Kidney (tissue), 14 donors: ENCODE measurements around the gene DERL3. TPM values are rescaled to one million over a fixed set of nuclear protein-coding genes. Genes with fewer than 3 reads are reported as not detected.

Experiments used
- DNase-seq, 5 donors: peaks; one replicate each; pipeline ENCODE4 v3.0.0-alpha.2; 2013 to 2020
- FAIRE-seq: peaks from 2 replicates; lab custom pipeline; 2012; peaks lifted over from hg19 to GRCh38; lab: Jason Lieb, UNC
- H3K27ac ChIP-seq, 2 donors: one replicate each; pipeline ENCODE4 v1.7.0; 2013; ENCODE audit warnings: low read depth in 2 of 2, low read length in 2 of 2, inconsistent platforms in 1 of 2
- H3K27me3 ChIP-seq: one replicate; pipeline ENCODE4 v1.7.1; 2013; ENCODE audit warnings: low read length, inconsistent platforms; ENCODE audit not compliant: control insufficient read depth, insufficient read depth
- H3K36me3 ChIP-seq, 3 donors: one replicate each; pipeline versions ENCODE4 v1.7.0 to v1.7.1; 2013; ENCODE audit warnings: low read length in 3 of 3, control low read depth in 1 of 3, inconsistent platforms in 1 of 3; ENCODE audit not compliant: insufficient read depth in 3 of 3, control insufficient read depth in 2 of 3
- H3K4me1 ChIP-seq, 3 donors: one replicate each; pipeline versions ENCODE4 v1.7.0 to v1.7.1; 2013; ENCODE audit warnings: low read length in 3 of 3, inconsistent platforms in 1 of 3, low read depth in 1 of 3; ENCODE audit not compliant: control insufficient read depth in 2 of 3, insufficient read depth in 2 of 3
- H3K4me3 ChIP-seq, 3 donors: one replicate each; pipeline versions ENCODE4 v1.7.0 to v1.8.1; 2013; ENCODE audit warnings: low read length in 3 of 3, control low read depth in 1 of 3, inconsistent platforms in 1 of 3
- H3K9ac ChIP-seq, 3 donors: one replicate each; pipeline versions ENCODE4 v1.7.0 to v1.7.1; 2013; ENCODE audit warnings: low read length in 3 of 3, control low read depth in 1 of 3, inconsistent platforms in 1 of 3
- H3K9me3 ChIP-seq, 3 donors: one replicate each; pipeline versions ENCODE4 v1.7.0 to v1.7.1; 2013; ENCODE audit warnings: low read length in 3 of 3, control low read depth in 1 of 3, inconsistent platforms in 1 of 3; ENCODE audit not compliant: control insufficient read depth in 2 of 3, insufficient read depth in 1 of 3
- CTCF ChIP-seq: IDR thresholded peaks from 3 replicates; pipeline ENCODE4 v1.5.1; 2012; ENCODE audit warnings: mild to moderate bottlenecking, moderate library complexity, borderline replicate concordance; ENCODE audit not compliant: insufficient read depth; ENCODE audit errors: extremely low read depth
- intact Hi-C: fragments of 100-400 bp; cut with DNase I; formaldehyde crosslinking; loops from one replicate; pipeline ENCODE4 v1.11.1; 2022
- polyA plus RNA-seq: library from polyadenylated mRNA; stranded (reverse); fragments of 350-450 nt; fragmentation: Illumina TruSeq; extraction: RNeasy Lipid Tissue Mini Kit (QIAGEN cat#74804); gene quantifications from one replicate; pipeline ENCODE4 v1.2.3, GENCODE V29; 2014; ENCODE audit warnings: low read depth, low replicate concordance; ENCODE audit not compliant: insufficient read depth
- total RNA-seq: library from RNA; stranded (reverse); fragmentation: NEBNext Ultra II Directional; extraction: Animal tissue kit (Norgen Biotek cat#: 25700); gene quantifications from one replicate; pipeline ENCODE4 v1.2.1, GENCODE V29; 2021
- donor health status: control.
- donor health status: control.
- donor health status: control.
- donor health status: control.
- donor health status: control.
- donor health status: DM: yes; HTN: yes; CAD: no.
- donor health status: Normal renal cell carcinoma (clear cell type).

Gene DERL3
- total and polyA plus RNA-seq, 2 donors from 2014 or later: 3.1 to 24.7 TPM

- Histone ChIP-seq H3K9me3 (no peaks in the 10 kb centered on the region), H3K4me1 (peaks cover 0 to 9% (median 5%) of the 10 kb centered on the region in 3 donors), H3K27ac (no peak overlapping the region), H3K4me3 (no peak overlapping the region), H3K36me3 (peaks cover 2 to 45% (median 33%) of the 10 kb centered on the region in 3 donors), H3K27me3 (no peaks in the 10 kb centered on the region), H3K9ac (no peak overlapping the region)
- peak in 1 of 5 donors; percentile 62 for DNase-seq
- intact Hi-C loops: no loop called here
- FAIRE-seq: no peak
- no peak for TF ChIP-seq CTCF
Observed at GRCh38 chr22:23823331-23823791, 15.4 kb downstream of the DERL3 start.

GRCh38 chr22:23822101-23822671, 16.6 kb downstream of the DERL3 start:
- intact Hi-C loops: no loop called here
- no peaks in the 10 kb centered on the region for H3K9me3 ChIP-seq
- H3K9ac ChIP-seq: peak overlapping the region in 1 of 3 donors; percentile 19
- no peak overlapping the region for H3K4me3 ChIP-seq
- no peak for FAIRE-seq
- peak overlapping the region; percentile 43 to 48 for H3K27ac ChIP-seq
- peaks cover 0 to 6% (median 5%) of the 10 kb centered on the region in 3 donors for H3K4me1 ChIP-seq
- H3K36me3 ChIP-seq: peaks cover 4 to 49% (median 33%) of the 10 kb centered on the region in 3 donors
- DNase-seq: peak in 1 of 5 donors; percentile 52
- H3K27me3 ChIP-seq: no peaks in the 10 kb centered on the region
- TF ChIP-seq CTCF: no peak

- no peak for FAIRE-seq
Observed at GRCh38 chr22:23820748-23821211, 18.0 kb downstream of the DERL3 start.

More at GRCh38 chr22:23820748-23821211, 18.0 kb downstream of the DERL3 start:
- Histone ChIP-seq H3K36me3 (peaks cover 4 to 57% (median 31%) of the 10 kb centered on the region in 3 donors), H3K27me3 (no peaks in the 10 kb centered on the region), H3K9me3 (no peaks in the 10 kb centered on the region), H3K27ac (no peak overlapping the region), H3K4me3 (no peak overlapping the region), H3K9ac (no peak overlapping the region), H3K4me1 (peaks cover 0 to 5% (median 4%) of the 10 kb centered on the region in 3 donors)
- DNase-seq: peak in 1 of 5 donors; percentile 16
- intact Hi-C loops: no loop called here
- TF ChIP-seq CTCF: no peak
